GM10248 (cell line): ENCODE measurements around the gene FSTL4.

Experiments used
- CTCF ChIA-PET: fragments of 300-600 bp; sonication (Branson Sonifier 250); formaldehyde crosslinking; extraction: SDS; loops from one replicate; lab custom pipeline; 2021; ENCODE audit warnings: antibody characterized with exemption; lab: Yijun Ruan, JAX
- POLR2A ChIA-PET: fragments of 350-650 bp; sonication (Branson Sonifier 250); formaldehyde crosslinking; extraction: SDS; loops from one replicate; lab custom pipeline; 2020; ENCODE audit warnings: antibody characterized with exemption; lab: Yijun Ruan, JAX
- DNase-seq: peaks from one replicate; pipeline ENCODE4 v3.0.0; 2012; ENCODE audit errors: extremely low spot score
- CTCF ChIP-seq: IDR thresholded peaks from 2 replicates; pipeline ENCODE4 v1.5.1; 2012; ENCODE audit warnings: mild to moderate bottlenecking, low read depth; ENCODE audit errors: extremely low read depth, missing control alignments, control extremely low read depth

FSTL4 gene

GRCh38 chr5:133423618-133424282 is 188.6 kb downstream of the FSTL4 start:
- DNase-seq = peak; percentile 81
- POLR2A ChIA-PET = no interaction called here

GRCh38 chr5:133423011-133423617 is 189.2 kb downstream of the FSTL4 start:
- TF ChIP-seq CTCF = no peak
- POLR2A ChIA-PET = no interaction called here

More at GRCh38 chr5:133423618-133424282, 188.6 kb downstream of the FSTL4 start:
- CTCF ChIA-PET = interaction anchor here (0.6 to 5.2 kb wide), 54 partner anchors 8 to 618 kb away, joined by 3 to 51 read pairs (median 4); no protein-coding TSS in a partner anchor
- peak; percentile 88 for TF ChIP-seq CTCF

GRCh38 chr5:133421806-133422205 is 190.5 kb downstream of the FSTL4 start:
- TF ChIP-seq CTCF = no peak
- POLR2A ChIA-PET = no interaction called here
- no peak for DNase-seq
- CTCF ChIA-PET = interaction anchor here (0.9 to 5.2 kb wide), 8 partner anchors 12 to 449 kb away, joined by 4 to 51 read pairs (median 10); no protein-coding TSS in a partner anchor

More at GRCh38 chr5:133423011-133423617, 189.2 kb downstream of the FSTL4 start:
- CTCF ChIA-PET = interaction anchor here (0.6 to 5.2 kb wide), 52 partner anchors 8 to 618 kb away, joined by 3 to 51 read pairs (median 4); no protein-coding TSS in a partner anchor
- no peak for DNase-seq

GRCh38 chr5:133421394-133421793 is 190.9 kb downstream of the FSTL4 start:
- ChIA-PET POLR2A (no interaction called here), CTCF (interaction anchor here (0.7 to 5.2 kb wide), 10 partner anchors 12 to 449 kb away, joined by 3 to 51 read pairs (median 4); no protein-coding TSS in a partner anchor)
- DNase-seq = peak; percentile 35
- peak; percentile 30 for TF ChIP-seq CTCF

- no peak for TF ChIP-seq CTCF
- POLR2A ChIA-PET = no interaction called here
- CTCF ChIA-PET = interaction anchor here (0.7 to 5.2 kb wide), 9 partner anchors 12 to 40 kb away, joined by 3 to 51 read pairs (median 4); no protein-coding TSS in a partner anchor
- DNase-seq = no peak
These were observed 191.7 kb downstream of the FSTL4 start for GRCh38 chr5:133420440-133421301.

GRCh38 chr5:133415906-133416305 is 196.4 kb downstream of the FSTL4 start:
- CTCF ChIA-PET = interaction anchor here (0.7 to 2.3 kb wide), 5 partner anchors 8 to 454 kb away, joined by 3 to 9 read pairs (median 4); no protein-coding TSS in a partner anchor
- POLR2A ChIA-PET = no interaction called here
- DNase-seq = no peak
- TF ChIP-seq CTCF = no peak
